OCI-M1 (cell line): ENCODE measurements around the gene AIRE.
"Not testable (repeated sequence)": the region's sequence is repeated elsewhere in the genome, so short reads cannot be mapped to it uniquely, and the experiment has no call there.

Source experiments
- DNase-seq: peaks from one replicate; lab custom pipeline; 2025; lab: John Stamatoyannopoulos, UW

Gene AIRE

DNA sequence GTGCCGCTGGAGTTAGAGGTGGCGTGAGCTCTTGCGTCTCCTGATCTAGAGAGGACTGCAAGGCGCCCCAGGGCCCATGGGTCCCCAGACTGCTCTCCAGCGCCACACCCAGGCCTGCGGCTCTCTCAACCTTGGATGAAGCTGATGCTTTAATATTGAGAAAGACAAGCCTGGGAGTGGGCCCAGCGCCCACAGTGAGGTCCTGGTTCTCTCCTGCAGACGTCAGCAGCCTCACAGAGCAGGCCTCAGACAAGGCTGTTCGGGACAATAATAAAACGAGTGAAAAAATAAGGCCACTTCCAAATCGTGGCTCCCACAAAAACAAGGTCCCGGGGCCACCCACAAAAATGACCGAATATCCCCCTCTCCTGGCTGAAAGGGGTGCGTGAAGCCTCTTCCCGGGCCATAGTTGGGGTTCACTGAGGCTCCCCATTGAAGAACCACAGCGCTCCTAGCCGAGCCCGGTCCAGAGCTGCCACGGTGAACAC, 18.0 kb upstream of the AIRE start:
- peak; percentile 72 for DNase-seq

DNA sequence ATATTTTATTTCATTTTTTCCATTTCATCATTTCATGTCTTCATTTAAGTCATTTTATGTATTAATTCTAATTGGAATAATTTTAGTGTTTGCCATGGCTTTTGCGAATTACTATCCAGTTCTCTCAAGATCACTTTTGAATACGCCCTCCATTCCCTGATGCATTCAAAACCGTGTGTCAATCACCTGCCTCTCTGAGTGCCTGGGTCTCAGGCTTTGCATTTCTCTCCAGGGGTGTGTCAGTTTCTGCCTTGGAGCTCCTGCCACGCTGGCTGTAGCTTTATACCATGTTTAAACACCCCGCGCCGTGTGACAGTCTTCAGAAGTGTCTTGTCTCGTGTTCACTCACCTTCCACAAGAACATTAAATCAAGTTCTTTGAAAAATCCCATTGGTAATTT, 16.6 kb upstream of the AIRE start:
- no peak for DNase-seq

DNA sequence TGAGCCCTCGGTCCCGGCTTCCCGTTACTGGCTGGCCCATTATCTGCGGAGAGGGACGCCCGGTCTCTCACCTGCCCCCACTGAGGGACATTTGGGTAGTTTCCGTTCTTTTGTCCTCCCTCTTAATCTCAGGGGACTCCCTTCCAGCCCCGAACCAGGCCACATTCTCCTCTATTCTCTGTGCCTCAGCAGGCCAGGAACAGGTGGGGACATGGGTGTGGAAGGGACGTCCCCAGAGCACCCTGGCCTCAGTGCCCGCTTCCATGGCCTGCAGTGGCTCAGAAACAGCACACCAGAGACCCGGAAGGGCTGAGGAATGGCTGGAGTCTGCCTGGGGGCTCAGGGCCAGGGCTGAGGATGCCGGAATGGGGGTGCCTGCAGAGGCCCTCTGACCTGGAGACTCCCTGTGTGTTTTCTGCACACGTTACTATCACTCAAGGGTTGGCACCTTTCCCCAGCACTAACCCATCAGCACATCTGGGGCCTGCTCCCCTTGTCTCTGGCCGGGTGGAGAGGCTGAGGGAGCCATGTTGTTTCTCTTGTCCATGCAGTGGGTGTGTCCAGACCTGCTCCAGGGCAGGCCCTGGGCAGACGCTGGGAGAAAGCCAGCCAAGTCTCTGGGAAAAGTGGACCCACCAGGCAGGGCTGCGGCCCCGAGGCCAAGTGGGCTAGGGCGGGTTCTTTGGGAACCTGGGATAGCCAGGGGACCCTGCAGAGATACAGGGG, 14.0 kb upstream of the AIRE start:
- no peak for DNase-seq

DNA sequence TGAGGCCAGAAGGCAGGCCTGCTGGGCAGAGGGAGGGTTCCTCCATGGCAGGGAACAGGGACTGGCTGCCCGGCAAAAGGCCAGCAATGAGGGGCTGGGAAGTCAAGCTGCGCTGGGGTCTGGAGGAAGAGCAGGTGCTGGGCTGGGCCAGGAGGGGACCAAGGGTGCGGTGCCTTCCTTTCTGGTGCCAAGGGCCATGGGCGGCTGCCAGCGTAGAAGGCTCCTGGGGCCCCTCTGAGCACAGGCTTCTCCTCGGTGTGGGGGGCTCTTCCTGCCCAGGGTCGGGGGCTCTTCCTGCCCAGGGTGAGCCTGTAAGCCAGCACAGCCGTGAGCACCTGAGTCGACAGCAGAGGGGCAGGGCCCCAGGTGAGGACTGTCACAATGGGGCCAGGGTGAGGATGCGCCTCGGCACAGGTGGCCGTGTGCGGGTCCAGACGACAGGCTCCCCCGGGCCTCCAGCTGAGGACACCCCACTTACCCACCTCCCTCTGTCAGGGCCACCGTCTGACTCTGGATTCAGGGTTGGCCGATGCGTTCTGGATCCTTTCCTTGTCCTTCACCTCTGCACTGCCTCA, 13.3 kb upstream of the AIRE start:
- no peak for DNase-seq

DNA sequence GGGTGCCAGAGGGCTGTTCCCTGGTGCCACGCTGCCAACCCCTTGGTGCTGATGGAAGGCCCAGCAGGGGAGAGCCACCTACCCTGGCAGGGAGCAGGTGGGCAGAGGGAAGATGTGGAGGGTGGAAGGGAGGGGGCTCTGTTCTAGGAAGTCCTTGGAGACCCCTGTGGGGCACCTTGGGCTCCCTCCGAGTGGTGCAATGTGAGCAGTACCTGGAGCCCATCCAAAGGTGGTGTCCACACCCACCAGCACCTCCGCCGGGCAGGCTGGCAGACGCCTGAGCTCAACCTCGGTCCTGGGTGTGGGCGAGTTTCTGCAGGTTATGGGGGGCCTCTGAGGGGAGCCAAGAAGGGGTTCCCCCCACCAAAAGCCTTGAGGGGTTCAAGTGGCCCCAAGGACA, 12.6 kb upstream of the AIRE start:
- DNase-seq: no peak

DNA sequence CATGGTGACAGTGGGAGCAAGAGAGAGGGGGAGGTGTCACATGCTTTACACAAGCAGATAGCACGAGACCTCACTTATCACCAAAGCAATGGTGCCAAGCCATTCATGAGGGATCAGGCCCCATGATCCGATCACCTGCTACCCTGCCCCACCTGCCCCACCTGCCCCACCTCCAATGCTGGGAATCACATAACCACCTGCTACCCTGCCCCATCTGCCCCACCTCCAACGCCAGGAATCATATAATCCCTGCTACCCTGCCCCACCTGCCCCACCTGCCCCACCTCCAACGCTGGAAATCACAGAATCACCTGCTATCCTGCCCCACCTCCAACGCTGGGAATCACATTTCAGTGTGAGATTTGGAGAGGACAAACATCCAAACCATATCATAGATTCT, 10.6 kb upstream of the AIRE start:
- DNase-seq: no peak

DNA sequence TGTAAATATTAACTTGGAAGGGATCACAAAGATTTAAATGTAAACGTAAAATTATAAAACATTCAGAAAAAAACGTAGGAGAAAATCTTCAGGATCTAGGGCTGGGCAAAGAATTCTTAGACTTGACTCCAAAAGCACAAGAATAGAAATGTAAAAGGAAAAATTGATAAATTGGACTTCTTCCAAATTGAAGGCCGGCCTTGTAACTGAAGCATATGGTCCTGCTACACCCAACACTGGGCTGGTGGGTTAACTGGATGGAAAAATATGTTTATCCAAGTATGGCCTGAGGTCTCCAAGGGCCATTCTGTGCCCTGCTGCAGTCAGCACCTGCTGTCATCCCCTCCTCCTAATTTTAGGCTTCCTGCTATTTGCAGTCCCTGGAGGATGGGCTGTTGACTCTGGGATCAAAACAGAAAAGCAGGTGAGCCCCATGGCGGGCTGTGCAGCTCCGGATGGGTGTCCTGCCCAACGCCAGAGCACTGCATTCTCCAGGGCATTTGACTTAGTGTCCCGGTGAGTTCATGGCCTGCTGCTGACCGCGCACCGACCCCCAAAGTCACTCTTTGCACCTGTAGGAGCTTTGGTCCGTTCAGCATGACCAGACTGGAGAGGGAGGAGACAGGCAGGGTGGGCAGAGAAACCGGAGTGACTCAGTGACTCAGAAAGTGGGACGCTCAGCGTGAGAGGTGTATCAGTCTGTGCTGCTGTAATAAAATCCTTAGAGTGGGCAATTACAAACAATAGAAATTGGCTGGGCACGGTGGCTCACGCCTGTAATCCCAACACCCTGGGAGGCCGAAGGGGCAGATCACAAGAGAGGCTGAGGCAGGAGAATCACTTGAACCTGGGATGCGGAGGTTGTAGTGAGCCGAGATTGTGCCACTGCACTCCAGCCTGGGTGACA, 6.1 kb upstream of the AIRE start:
- DNase-seq: no peak

DNA sequence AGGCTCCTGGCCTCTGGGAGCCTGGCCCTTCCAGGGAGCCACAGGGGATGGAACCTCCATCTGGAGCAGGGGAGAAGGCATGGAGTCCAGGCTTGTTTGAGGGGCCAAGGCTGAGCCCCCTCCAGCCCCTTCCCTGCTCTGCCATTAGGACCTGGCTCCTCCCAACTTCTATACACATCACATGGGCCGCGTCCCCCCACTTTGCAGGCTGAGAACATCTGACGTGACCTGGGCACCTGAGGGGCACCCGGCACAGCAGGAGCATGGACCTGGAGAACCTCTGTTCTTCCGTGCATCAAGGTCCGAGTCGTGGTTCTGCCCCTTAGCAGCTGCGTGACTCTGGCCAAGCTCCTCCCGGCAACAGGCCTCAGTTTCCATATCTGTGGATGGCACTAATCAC, 3.9 kb upstream of the AIRE start:
- DNase-seq: no peak

DNA sequence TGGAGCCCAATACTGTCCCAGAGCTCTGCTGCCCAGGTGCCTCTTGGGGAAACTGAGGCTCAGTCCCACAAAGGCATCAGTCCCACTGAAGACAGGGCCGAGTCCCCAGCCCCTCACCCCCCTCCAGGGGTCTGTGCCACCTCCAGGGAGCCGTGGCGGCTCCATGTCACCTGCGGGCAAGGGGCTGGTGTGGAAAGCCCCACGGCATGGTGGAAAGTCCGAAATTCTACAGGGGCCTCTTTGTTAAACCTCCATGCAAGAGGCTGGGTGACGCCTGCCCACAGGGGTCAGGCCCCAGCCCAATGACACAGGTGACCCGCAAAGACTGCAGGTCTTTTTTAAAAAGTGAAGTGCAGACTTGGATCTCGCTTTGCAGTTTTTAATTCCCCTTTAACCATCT, 3.3 kb upstream of the AIRE start:
- no peak for DNase-seq

DNA sequence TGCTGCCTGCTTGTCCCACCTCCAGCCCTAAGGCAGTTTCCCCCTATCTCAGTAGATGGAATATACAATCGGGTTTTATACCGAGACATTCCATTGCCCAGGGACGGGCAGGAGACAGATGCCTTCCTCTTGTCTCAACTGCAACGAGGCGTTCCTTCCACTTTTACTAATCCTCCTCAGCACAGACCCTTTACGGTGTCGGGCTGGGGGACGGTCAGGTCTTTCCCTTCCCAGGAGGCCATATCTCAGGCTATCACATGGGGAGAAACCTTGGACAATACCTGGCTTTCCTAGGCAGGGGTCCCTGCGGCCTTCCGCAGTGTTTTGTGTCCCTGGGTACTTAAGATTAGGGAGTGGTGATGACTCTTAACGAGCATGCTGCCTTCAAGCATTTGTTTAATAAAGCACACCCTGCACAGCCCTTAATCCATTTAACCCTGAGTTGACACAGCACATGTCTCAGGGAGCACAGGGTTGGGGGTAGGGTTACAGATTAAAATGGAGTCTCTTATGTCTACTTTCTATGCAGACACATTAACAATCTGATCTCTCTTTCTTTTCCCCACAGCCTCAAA, 2.4 kb upstream of the AIRE start:
- DNase-seq: not testable (repeated sequence)

DNA sequence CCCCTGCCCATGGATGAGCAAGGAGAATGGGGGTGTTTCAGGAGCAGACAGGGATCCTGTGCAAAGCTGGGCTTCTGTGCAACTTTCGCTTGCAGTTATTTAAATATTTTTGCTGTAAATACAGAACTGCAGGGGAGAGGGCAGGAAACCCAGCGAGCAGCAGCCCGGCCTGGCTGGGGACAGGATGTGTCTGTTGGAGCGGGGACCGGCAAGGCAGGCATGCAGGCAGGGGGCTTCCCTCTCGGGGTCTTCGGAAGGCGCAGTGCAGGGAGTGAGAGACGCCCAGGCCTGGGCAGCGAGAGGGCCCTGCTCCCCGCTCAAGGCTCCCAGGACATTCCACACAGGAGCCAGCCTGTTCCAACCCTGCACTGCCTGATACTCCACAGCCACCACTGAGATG, 1.7 kb upstream of the AIRE start:
- no peak for DNase-seq

DNA sequence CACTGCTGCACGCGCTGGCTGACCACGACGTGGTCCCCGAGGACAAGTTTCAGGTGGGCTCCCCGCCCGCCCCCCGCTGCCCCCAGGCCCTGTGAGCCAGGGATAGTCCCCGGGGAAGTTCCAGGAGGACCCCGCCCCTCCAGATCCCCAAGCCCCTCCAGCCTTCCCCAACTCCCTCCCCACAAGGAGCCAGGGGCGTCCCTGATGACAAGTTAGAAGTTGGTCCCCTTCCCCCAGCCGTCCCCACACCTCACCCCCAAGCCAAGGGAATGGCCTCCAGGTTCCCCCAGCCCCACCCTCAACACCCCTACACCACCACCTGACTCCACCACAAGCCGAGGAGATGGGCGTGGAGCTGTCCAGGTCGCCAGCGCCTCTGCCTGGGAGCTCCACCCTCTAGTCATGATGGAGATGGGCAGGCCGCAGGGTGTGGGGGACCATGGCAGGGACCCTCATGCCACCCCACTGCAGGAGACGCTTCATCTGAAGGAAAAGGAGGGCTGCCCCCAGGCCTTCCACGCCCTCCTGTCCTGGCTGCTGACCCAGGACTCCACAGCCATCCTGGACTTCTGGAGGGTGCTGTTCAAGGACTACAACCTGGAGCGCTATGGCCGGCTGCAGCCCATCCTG, 525 bp downstream of the AIRE start:
- no peak for DNase-seq

DNA sequence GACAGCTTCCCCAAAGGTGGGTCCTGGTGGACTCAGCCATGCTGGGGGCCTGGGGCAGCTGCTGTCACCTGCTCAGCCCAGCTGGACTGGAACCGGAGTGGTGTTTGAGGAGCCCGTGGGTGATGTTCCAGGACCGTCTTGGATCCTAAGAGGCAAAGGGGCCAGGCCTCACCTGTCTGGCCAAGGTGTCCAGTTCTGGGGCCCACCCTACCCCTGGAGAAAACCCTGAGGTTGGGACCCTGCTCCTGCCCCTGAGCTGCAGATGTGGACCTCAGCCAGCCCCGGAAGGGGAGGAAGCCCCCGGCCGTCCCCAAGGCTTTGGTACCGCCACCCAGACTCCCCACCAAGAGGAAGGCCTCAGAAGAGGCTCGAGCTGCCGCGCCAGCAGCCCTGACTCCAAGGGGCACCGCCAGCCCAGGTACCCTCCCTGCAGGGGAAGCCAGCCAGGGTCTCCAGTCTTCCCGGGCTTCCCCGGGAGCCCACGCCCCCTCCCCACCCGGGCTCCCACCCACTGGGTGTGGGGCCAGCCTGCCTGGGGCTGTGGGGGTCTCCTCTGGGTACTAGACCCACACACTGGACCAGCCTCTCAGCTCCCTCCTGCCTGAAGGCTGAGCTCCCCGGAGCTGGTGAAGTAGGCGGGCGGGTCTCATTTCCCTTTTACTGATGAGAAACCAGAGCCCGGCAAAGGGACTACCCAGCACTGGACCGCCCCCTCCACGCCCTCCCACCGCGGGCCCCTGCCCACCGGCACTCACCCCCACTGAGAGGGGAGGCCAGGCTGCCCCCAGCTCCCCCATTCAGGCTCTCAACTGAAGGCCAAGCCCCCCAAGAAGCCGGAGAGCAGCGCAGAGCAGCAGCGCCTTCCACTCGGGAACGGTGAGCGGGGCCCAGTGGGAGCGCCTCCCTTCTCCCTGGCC, 1.3 kb downstream of the AIRE start:
- no peak for DNase-seq

DNA sequence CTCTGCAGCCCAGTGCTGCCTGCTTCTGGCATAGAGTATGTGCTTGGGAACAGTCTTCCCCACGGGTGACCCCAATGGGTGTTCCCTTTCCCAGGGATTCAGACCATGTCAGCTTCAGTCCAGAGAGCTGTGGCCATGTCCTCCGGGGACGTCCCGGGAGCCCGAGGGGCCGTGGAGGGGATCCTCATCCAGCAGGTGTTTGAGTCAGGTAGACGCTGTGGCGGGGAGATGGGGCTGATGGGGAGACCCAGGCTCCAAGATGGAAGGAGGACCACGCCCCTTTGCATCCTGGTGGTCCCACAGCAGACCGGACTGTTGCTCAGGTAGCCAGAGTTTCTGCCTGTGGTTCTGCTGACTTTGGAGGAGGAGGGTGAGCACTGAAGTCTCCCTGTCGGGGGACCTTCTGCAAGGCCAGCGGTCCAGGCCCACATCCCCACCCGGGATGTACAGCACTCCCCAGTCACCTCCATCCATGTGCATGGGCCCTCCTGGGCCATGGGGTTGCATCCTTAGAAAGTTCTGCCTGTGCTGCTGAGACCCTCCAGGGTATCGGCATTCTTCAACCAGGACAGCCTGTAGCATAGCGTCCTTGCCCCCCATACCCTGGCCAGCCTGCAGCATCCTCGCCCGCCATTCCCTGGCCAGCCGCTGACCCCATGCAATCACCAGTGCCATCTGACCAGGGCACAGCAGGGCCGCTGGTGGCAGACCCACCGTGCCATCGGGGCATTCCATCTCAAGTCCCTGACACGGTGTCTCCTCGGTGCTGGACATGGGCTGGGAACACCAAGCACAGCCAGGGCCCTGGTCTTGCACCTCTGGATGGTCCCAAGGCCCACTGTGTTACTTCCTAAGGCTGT, 2.8 kb downstream of the AIRE start:
- no peak for DNase-seq

DNA sequence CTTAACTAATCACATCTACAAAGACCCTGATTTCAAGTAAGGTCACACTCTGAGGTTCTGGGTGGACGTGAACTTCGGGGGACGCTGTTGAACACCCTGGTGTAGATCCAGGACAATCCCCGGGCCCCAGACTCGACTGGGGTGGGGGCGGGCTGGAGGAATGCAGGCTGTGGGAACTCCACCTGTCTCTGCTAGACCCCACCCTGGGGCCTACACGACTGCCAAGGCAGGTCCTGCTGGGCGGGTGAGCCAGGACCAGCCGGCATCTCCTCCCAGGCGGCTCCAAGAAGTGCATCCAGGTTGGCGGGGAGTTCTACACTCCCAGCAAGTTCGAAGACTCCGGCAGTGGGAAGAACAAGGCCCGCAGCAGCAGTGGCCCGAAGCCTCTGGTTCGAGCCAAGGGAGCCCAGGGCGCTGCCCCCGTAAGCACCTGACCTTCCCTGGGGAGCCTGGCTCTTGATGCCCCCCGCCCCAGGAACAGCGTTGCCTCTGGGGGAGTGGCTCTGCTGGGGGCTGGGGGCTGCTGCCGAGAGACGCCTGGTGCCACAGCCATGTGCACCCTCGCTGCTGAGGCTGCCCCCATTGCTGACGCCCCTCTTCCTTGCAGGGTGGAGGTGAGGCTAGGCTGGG, 3.8 kb downstream of the AIRE start:
- no peak for DNase-seq

DNA sequence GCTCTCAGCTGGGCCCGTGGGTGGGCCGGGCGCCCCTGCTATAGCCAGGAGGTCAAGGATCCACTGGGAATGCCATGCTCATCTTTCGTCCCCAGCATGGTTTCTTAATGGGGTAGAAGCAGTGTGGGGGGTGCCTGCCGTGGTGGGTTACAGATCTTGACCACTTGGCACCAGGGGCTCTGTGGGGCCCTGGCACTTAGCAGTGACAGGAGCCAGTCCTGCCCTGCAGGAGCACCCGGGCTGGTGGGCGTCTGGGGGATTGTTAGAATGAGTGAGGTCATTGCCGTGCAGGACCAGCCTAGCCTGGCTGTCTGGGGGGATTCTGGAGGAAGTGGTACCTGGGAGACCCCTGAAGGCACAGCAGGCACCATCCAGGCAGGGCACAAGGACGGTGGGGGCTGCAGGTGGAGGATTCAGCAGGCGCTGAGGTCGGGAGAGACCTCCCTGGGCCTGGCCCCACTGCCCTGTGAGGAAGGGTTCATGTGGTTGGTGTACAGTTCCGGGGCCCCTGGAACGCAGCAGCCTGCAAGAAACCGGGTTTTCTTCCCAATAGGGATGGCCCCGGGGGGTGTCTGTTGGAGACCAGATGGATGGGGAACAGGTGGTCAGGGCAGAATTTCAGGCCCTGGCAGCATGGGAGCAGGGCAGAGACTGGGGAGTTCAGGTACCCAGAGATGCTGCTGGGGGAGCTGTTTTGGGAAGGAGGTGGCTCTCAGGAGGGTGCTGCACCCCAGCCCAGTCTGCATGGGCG, 4.8 kb downstream of the AIRE start:
- no peak for DNase-seq

DNA sequence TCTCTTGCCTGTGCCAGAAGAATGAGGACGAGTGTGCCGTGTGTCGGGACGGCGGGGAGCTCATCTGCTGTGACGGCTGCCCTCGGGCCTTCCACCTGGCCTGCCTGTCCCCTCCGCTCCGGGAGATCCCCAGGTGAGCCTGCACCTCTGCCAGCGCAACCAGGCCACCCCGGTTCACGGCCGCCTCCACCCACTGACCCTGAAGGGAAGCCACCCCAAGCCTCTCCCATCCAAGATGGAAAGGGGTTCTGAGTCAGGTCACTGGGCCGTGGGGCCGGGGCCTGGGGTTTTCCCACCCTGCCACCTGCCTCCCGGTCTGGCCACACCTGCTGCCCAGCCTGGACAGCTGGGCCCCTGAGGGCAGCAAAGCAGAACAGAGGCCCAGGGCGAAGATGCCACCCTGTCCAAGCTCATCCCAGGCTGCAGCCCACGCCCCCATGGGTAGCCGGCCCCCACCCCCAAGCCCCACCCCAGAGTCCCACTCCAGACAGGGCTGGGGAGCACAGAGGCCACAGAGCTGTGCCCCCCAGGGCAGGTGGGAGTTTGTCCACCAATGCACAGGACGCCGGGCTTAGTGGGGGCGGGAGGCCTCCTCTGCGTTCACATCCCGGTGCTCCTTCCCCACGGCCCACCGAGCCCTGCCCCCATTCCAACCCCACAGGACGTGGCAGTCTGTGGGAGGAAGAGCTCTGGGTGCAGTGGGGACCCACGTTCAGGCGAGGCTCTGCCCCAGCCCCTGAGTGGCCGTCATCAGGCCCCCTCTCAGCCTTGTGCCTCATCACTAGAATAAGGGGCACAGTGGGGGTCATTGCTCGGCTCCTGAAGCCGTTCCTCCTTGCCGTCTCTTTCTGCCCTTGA, 5.6 kb downstream of the AIRE start:
- no peak for DNase-seq
